ENCODE data around the gene QKI. TPM values are rescaled to one million over a fixed set of nuclear protein-coding genes. Genes with fewer than 3 reads are reported as not detected.

QKI gene
- total RNA-seq, 1 experiment from 2014 or later = 217 TPM

DNA sequence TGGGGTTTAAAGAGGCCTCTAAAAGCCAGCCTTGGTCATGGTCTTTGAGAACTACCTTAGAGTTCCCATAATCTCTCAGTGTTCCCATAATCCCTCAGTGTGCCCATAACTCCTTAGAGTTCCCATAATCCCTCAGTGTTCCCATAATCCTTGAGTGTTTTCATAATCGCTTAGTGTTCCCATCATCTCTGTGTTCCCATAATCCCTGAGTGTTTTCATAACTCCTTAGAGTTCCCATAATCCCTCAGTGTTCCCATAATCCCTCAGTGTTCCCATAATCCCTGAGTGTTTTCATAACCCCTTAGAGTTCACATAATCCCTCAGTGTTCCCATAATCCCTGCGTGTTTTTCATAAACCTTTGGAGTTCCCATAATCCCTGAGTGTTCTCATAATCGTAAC is 199.2 kb downstream of the QKI start:
- no peak for DNase-seq (ENCODE audit: low read depth)

DNA sequence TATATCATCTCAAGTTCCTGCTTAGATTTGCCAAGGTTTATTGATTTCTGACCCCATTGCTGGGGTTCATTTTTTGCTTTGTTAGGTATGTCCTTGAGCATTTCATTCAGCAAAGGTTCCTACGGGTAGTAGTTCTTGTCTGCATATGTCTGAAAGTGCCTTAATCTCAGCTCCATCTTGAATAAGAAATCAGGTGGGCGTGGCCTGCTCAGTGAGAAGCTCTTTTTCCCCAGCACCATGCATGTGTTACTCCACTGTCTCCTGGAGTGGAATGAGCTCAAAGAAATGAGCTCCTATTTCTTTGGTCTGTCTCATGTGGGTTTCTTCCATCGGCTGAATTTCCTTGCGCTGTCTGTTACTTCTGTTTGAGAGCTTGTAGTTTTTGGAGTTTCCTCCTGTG is 201.9 kb downstream of the QKI start:
- DNase-seq (ENCODE audit: low read depth) = no peak

DNA sequence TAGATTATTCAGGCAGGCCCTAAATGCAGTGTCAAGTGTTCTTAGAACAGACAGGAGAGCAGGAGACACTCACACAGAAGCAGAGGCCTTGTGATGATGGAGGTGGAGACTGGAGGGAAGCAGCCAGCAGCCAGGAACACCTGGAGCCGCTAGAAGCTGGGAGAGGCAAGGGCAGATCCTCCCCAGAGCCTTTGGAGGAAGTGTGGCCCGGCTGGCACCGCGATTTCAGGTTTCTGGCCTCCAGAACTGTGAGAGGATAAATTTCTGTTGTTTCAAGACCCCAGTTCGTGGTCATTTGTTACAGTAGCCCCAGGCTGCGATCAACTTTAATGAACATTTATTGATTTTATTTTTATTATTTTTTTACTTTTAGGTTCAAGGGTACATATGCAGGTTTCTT is 203.0 kb downstream of the QKI start:
- no peak for DNase-seq (ENCODE audit: low read depth)

DNA sequence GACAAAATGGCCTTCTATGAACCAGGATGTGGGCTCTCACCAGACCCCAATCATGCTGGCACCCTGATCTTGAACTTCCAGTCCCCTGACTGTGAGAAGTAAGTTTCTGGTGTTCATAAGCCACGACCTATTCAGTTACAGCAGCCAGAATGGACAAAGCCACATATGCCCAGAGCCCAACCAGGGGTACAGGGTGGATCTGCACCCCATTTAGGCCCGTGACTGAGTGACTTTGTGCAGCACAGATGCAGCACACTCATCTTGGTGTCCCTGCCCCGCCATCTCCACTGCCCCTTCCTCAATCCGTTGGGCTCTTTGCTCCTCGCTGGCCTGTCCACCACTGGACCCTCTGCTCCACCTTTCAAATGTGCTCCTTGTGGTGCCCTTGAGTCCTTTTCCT is 205.6 kb downstream of the QKI start:
- DNase-seq (ENCODE audit: low read depth) = no peak

DNA sequence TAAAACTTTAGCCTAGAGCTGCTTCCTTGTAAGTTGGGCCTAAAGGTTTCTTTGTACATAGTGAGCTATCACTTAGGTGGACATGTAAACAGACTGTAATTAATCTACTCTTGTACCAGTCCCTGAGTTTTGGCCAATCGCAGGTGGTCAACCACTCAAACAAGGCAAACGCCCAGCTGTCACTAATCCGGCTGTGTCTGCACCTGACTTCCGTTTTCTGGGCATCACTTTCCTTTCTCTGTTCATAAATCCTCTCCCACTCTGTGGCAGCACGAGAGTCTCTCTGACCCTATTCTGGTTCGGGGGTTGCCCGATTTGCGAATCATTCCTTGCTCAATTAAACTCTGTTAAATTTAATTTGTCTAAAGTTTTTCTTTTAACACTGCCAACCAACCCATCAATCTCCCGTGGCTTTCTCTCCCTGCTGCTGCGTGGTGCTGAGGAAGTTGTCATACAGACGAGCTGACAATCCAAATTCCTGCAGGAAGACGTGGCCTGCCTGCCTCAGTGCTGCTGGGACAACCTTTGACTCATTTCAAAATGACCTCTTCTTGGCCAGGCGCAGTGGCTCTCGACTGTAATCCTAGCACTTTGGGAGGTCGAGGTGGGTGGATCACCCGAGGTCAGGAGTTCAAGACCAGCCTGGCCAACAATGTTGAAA is 206.3 kb downstream of the QKI start:
- DNase-seq (ENCODE audit: low read depth) = peak; percentile 48

DNA sequence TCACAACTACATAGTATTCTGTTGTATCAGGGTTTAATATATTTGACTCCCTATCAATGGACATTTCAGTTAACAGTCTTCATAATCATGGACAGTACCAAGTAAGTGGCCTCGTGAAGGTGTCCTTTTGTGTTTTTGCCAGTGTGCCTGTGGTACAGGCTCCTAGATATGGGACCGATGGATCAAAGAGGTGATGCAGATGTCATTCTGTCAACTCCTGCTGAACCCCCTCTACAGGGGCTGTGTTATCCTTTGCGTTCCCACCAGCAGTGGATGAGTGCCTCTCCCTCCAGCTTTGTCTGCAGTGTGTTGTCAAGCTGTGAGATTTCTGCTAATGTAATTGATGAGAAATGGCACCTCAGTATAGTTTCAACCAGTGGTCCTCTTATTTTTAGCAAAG is 210.7 kb downstream of the QKI start:
- no peak for DNase-seq (ENCODE audit: low read depth)

DNA sequence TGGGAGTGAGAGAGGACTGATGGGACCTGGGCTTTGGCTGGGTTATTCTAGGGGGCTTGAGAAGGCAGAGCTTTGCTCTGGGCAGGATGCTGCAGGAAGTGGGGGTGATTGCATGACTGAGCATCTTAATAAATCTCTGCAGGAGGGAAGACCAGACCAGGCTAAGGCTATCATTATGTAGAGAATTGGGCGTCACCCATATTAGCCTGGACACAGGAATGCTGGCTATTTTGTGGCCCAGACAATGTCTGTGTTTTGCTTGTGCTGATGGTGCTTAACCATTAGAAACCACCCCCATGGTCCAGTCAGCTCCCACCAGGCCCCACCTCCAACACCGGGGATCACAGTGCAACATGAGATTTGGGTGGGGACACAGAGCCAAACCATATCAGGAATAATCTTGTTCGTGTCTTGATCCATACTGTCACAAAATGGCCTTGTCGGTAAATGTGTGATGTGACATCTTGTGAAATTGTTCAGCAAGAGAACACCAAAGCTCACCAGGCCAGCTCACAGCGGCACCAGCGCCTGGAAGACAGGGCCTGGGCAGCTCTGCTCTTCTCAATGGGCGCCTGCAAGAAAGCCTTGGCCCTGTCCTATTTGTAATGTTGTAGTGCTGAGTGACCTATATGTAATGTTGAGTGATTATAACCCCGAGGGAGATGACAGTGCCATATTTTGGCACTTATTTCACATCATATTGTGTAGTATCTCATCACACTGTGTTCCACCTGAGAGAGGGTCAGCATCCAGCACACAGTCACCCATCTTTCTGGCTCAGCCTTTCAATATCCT is 211.8 kb downstream of the QKI start:
- peak; percentile 58 for DNase-seq (ENCODE audit: low read depth)

DNA sequence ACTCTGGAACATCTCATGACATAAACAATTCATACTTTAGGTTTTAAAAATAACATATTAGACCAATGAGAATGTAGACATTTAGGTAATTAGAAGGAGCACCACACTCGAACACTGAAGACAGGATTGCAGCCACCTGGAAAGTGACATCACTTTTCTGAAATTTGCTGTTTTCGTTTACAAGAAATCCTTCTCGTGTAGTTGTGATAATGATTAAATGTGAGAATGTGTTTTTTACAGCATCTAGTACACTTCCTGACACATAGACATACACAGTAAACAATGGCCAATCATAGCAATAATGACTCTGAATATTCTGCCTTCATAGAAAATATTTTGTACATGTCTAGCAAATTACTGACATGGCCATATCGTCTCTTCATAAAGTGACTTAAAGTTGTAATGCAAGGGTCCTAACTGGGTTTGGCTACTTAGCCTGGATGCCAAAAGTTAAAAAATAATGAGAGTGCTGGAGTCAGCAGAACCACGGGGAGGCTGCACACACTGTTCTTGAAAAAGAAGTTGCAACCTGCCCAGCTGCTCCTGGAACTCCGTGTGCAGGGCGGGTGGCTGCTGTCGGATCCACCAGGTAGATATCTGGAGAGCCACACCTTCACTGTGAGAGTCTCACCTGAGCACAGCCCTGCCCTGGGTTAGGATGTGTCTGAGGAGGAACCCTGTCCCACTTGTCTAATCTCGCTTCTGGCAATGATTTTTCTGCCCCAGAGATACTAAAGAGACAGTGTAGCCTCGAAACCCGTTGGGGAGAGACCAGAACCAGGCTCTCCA is 212.9 kb downstream of the QKI start:
- no peak for DNase-seq (ENCODE audit: low read depth)

All from Daoy (cell line).